ENCODE data around the gene SFTPD. TPM values are rescaled to one million over a fixed set of nuclear protein-coding genes. Genes with fewer than 3 reads are reported as not detected.

The SFTPD gene
- total and polyA plus RNA-seq, 9 of the 15 experiments (the other 6 are each of a cell fraction or from before 2014, with no cell fraction given), result 0.20 TPM; not detected in 8

DNA sequence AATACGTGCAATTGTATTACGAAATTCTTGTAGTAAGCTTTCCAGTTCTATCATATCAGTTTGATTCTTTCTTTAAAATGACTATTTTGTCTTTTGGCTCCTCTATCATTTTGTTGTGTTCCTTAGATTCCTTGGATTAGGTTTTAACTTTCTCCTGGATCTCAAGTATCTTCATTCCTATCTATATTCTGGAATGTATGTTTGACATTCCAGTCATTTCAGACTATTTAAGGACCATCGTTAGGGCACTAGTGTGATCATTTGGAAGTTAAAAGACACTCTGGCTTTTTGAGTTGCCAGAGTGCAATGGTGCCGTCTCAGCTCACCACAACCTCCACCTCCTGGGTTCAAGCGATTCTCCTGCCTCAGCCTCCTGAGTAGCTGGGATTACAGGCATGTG is 45.7 kb upstream of the SFTPD start:
- no peak overlapping the region for H2AFZ ChIP-seq (ENCODE audit: low read depth, low read length)
- no peak overlapping the region for H3K9ac ChIP-seq (ENCODE audit: insufficient read depth in 1 of 2, low read depth in 2 of 2, low read length in 2 of 2)
- no peak for FAIRE-seq
- no peaks in the 10 kb centered on the region for H3K36me3 ChIP-seq (ENCODE audit: control insufficient read depth, insufficient read depth, low read length)
- in situ Hi-C loops (cut with MboI), result no loop called here
- H3K4me2 ChIP-seq (ENCODE audit: insufficient read depth, low read length), result no peak overlapping the region
- no TSS peak for BruUV-seq (replicated peaks)
- CTCF ChIA-PET (ENCODE audit: low intra/inter-chr PET ratio), result no interaction called here
- DNase-seq (ENCODE audit: extremely low read depth in 1 of 4, low spot score in 3 of 4), result no peak
- no peaks in the 10 kb centered on the region for H3K79me2 ChIP-seq (ENCODE audit: control insufficient read depth, insufficient read depth, low read length)
- H3K9me3 ChIP-seq (replicated peaks; ENCODE audit: control insufficient read depth, insufficient read depth, low read depth, low read length), result no peaks in the 10 kb centered on the region
- H3K9me1 ChIP-seq (ENCODE audit: control insufficient read depth, insufficient read depth, low read length), result no peaks in the 10 kb centered on the region
- POLR2A ChIA-PET, result no interaction called here
- TF ChIP-seq NFIX (CRISPR knock-in tag; IDR thresholded peaks at IDR 0.05; ENCODE audit: low read depth), result no peak
- TF ChIP-seq ZNF143 (CRISPR knock-in tag; IDR thresholded peaks at IDR 0.05), result no peak
- no peak for TF ChIP-seq ZNF780A (CRISPR knock-in tag; IDR thresholded peaks at IDR 0.05)
- no peak for TF ChIP-seq SIX5 (IDR thresholded peaks at IDR 0.05; ENCODE audit: borderline replicate concordance in 1 of 2, insufficient read depth in 1 of 2, low read depth in 1 of 2, low read length in 2 of 2)
- TF ChIP-seq PRDM10 (IDR thresholded peaks at IDR 0.05; ENCODE audit: partially characterized antibody), result no peak
- no peak for TF ChIP-seq ZNF778 (CRISPR knock-in tag; IDR thresholded peaks at IDR 0.05)
- TF ChIP-seq, protein P1, sequence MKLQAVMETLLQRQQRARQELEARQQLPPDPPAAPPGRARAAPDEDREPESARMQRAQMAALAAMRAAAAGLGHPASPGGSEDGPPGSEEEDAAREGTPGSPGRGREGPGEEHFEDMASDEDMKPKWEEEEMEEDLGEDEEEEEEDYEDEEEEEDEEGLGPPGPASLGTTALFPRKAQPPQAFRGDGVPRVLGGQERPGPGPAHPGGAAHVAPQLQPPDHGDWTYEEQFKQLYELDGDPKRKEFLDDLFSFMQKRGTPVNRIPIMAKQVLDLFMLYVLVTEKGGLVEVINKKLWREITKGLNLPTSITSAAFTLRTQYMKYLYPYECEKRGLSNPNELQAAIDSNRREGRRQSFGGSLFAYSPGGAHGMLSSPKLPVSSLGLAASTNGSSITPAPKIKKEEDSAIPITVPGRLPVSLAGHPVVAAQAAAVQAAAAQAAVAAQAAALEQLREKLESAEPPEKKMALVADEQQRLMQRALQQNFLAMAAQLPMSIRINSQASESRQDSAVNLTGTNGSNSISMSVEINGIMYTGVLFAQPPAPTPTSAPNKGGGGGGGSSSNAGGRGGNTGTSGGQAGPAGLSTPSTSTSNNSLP (IDR thresholded peaks at IDR 0.05; ENCODE audit: borderline replicate concordance, low read depth, low read length), result no peak
- TF ChIP-seq CEBPB (tag; IDR thresholded peaks at IDR 0.05), result 0 out of 2 replicates have a peak, but pooled peaks have one; percentile 10
- peaks cover 0 to 10% of the 10 kb centered on the region in 2 experiments; a peak in 2 of 5 replicates for H3K27me3 ChIP-seq (ENCODE audit: control insufficient read depth in 2 of 2, insufficient read depth in 2 of 2, low read length in 2 of 2)
- H3K4me3 ChIP-seq, result no peak overlapping the region
- intact Hi-C loops (cut with micrococcal nuclease), result no loop called here
- 2% methylated on average over 5 of the region's 5 CpGs for WGBS (ENCODE audit: insufficient coverage, low coverage, missing lambda C conversion rate)
- no peaks in the 10 kb centered on the region for H4K20me1 ChIP-seq (replicated peaks; ENCODE audit: control insufficient read depth, insufficient read depth, low read length)
- ATAC-seq, result no peak
- H3K4me1 ChIP-seq (replicated peaks in 1 of 2; ENCODE audit: control insufficient read depth in 2 of 2, insufficient read depth in 2 of 2, low read length in 2 of 2), result no peaks in the 10 kb centered on the region
- H3K27ac ChIP-seq (ENCODE audit: extremely low read depth, low read depth, low read length), result no peak overlapping the region
